SJSA1 (cell line): ENCODE results near the gene MOAP1. TPM values are rescaled to one million over a fixed set of nuclear protein-coding genes. Genes with fewer than 3 reads are reported as not detected.
"Not testable (repeated sequence)": the region's sequence is repeated elsewhere in the genome, so short reads cannot be mapped to it uniquely, and the experiment has no call there.

Experiments
- DNase-seq, 2 experiments: peaks; one replicate each; pipeline ENCODE4 v3.0.0-alpha.2; 2015 to 2020; ENCODE audit warnings: low spot score in 2 of 2, low read depth in 1 of 2
- H3K27ac ChIP-seq: fragments of 250-450 bp; sonication (Bioruptor Pico); 2 replicates; pipeline ENCODE4 v1.5.1; 2020; ENCODE audit warnings: mild to moderate bottlenecking, moderate library complexity
- H3K27me3 ChIP-seq: fragments of 250-450 bp; sonication (Bioruptor Pico); replicated peaks from 2 replicates; pipeline ENCODE4 v1.5.1; 2020; ENCODE audit warnings: mild to moderate bottlenecking, moderate library complexity
- H3K36me3 ChIP-seq: fragments of 250-450 bp; sonication (Bioruptor Pico); 2 replicates; pipeline ENCODE4 v1.5.1; 2020; ENCODE audit warnings: mild to moderate bottlenecking
- H3K4me1 ChIP-seq: fragments of 250-450 bp; sonication (Bioruptor Pico); replicated peaks from 2 replicates; pipeline ENCODE4 v1.6.1; 2021; ENCODE audit warnings: mild to moderate bottlenecking
- H3K4me3 ChIP-seq: fragments of 250-450 bp; sonication (Bioruptor Pico); 2 replicates; pipeline ENCODE4 v1.5.1; 2020; ENCODE audit warnings: mild to moderate bottlenecking
- H3K9me3 ChIP-seq: fragments of 250-450 bp; sonication (Bioruptor Pico); replicated peaks from 2 replicates; pipeline ENCODE4 v1.5.1; 2020; ENCODE audit warnings: mild to moderate bottlenecking
- total RNA-seq: library from RNA; depleted of rRNA; stranded (reverse); fragments of >200 nt; shearing (Covaris generic); gene quantifications from 2 replicates; pipeline ENCODE4 v1.2.3, GENCODE V29; 2014

MOAP1 gene
- total RNA-seq, 1 experiment from 2014 or later: 10.6 TPM

GRCh38 chr14:93170141-93170540, 14.6 kb downstream of the MOAP1 start:
- not testable (repeated sequence) for H3K27me3 ChIP-seq, H3K4me3 ChIP-seq, H3K9me3 ChIP-seq, H3K27ac ChIP-seq, H3K36me3 ChIP-seq, DNase-seq
- H3K4me1 ChIP-seq: peaks cover 10% of the 10 kb centered on the region

GRCh38 chr14:93169619-93170018, 15.1 kb downstream of the MOAP1 start:
- H3K27me3 ChIP-seq, H3K4me1 ChIP-seq, DNase-seq, H3K27ac ChIP-seq, H3K36me3 ChIP-seq, H3K9me3 ChIP-seq, H3K4me3 ChIP-seq: not testable (repeated sequence)

GRCh38 chr14:93168610-93169009, 16.1 kb downstream of the MOAP1 start:
- H3K36me3 ChIP-seq, H3K4me3 ChIP-seq, H3K4me1 ChIP-seq, DNase-seq, H3K27ac ChIP-seq, H3K27me3 ChIP-seq, H3K9me3 ChIP-seq: not testable (repeated sequence)

- not testable (repeated sequence) for H3K9me3 ChIP-seq, H3K27ac ChIP-seq, H3K36me3 ChIP-seq, H3K27me3 ChIP-seq, H3K4me1 ChIP-seq, H3K4me3 ChIP-seq, DNase-seq
Observed at GRCh38 chr14:93165271-93166265, 19.1 kb downstream of the MOAP1 start.

- H3K27ac ChIP-seq: no peak overlapping the region
- DNase-seq: no peak
- H3K4me1 ChIP-seq: no peaks in the 10 kb centered on the region
- H3K27me3 ChIP-seq: no peaks in the 10 kb centered on the region
- no peaks in the 10 kb centered on the region for H3K9me3 ChIP-seq
- H3K36me3 ChIP-seq: no peaks in the 10 kb centered on the region
- H3K4me3 ChIP-seq: no peak overlapping the region
Observed at GRCh38 chr14:93163564-93163963, 21.1 kb downstream of the MOAP1 start.

- H3K27ac ChIP-seq: no peak overlapping the region
- no peaks in the 10 kb centered on the region for H3K27me3 ChIP-seq
- no peaks in the 10 kb centered on the region for H3K4me1 ChIP-seq
- H3K36me3 ChIP-seq: no peaks in the 10 kb centered on the region
- no peak overlapping the region for H3K4me3 ChIP-seq
- no peak for DNase-seq
- no peaks in the 10 kb centered on the region for H3K9me3 ChIP-seq
Observed at GRCh38 chr14:93161411-93161940, 23.2 kb downstream of the MOAP1 start.

- Histone ChIP-seq H3K27me3 (no peaks in the 10 kb centered on the region), H3K4me1 (no peaks in the 10 kb centered on the region), H3K4me3 (no peak overlapping the region), H3K36me3 (no peaks in the 10 kb centered on the region), H3K27ac (no peak overlapping the region), H3K9me3 (no peaks in the 10 kb centered on the region)
- no peak for DNase-seq
Observed at GRCh38 chr14:93160353-93160801, 24.3 kb downstream of the MOAP1 start.

GRCh38 chr14:93159625-93160352, 24.9 kb downstream of the MOAP1 start:
- H3K4me3 ChIP-seq, H3K9me3 ChIP-seq, H3K27me3 ChIP-seq, H3K36me3 ChIP-seq, H3K27ac ChIP-seq, DNase-seq, H3K4me1 ChIP-seq: not testable (repeated sequence)

- not testable (repeated sequence) for H3K27ac ChIP-seq, H3K27me3 ChIP-seq, H3K9me3 ChIP-seq, H3K4me1 ChIP-seq, DNase-seq, H3K4me3 ChIP-seq, H3K36me3 ChIP-seq
Observed at GRCh38 chr14:93158349-93158748, 26.3 kb downstream of the MOAP1 start.

GRCh38 chr14:93156693-93157369, 27.9 kb downstream of the MOAP1 start:
- no peak overlapping the region for H3K27ac ChIP-seq
- no peaks in the 10 kb centered on the region for H3K4me1 ChIP-seq
- no peaks in the 10 kb centered on the region for H3K36me3 ChIP-seq
- no peaks in the 10 kb centered on the region for H3K9me3 ChIP-seq
- no peak overlapping the region for H3K4me3 ChIP-seq
- DNase-seq: no peak
- no peaks in the 10 kb centered on the region for H3K27me3 ChIP-seq

- Histone ChIP-seq H3K9me3 (no peaks in the 10 kb centered on the region), H3K4me1 (no peaks in the 10 kb centered on the region), H3K27ac (no peak overlapping the region), H3K36me3 (no peaks in the 10 kb centered on the region), H3K4me3 (no peak overlapping the region), H3K27me3 (no peaks in the 10 kb centered on the region)
- DNase-seq: no peak
Observed at GRCh38 chr14:93155667-93156066, 29.0 kb downstream of the MOAP1 start.

- Histone ChIP-seq H3K4me1 (no peaks in the 10 kb centered on the region), H3K27ac (no peak overlapping the region), H3K4me3 (no peak overlapping the region), H3K27me3 (no peaks in the 10 kb centered on the region), H3K9me3 (no peaks in the 10 kb centered on the region), H3K36me3 (no peaks in the 10 kb centered on the region)
- no peak for DNase-seq
Observed at GRCh38 chr14:93153121-93153520, 31.6 kb downstream of the MOAP1 start.

- Histone ChIP-seq H3K4me1 (no peaks in the 10 kb centered on the region), H3K36me3 (no peaks in the 10 kb centered on the region), H3K4me3 (no peak overlapping the region), H3K27me3 (no peaks in the 10 kb centered on the region), H3K9me3 (no peaks in the 10 kb centered on the region), H3K27ac (no peak overlapping the region)
- DNase-seq: no peak
Observed at GRCh38 chr14:93150227-93151208, 34.2 kb downstream of the MOAP1 start.
